Esophagus muscularis mucosa (tissue), 4 donors: ENCODE data around the gene MED25. TPM values are rescaled to one million over a fixed set of nuclear protein-coding genes. Genes with fewer than 3 reads are reported as not detected.

Experiments
- DNase-seq: peaks from one replicate; pipeline ENCODE4 v3.0.0-alpha.2; 2017; ENCODE audit errors: extremely low spot score
- H3K27ac ChIP-seq, 4 donors: fragments of 200-600 bp; sonication (generic); replicated peaks in 1 of 4; 1 replicate in 3 of 4; 2 replicates in 1 of 4; pipeline ENCODE4 v1.5.1; 2016 to 2019; ENCODE audit warnings: mild to moderate bottlenecking in 1 of 4
- H3K27me3 ChIP-seq, 4 donors: fragments of 200-600 bp; sonication (generic); one replicate each; pipeline versions ENCODE4 v1.5.1 to v1.6.0; 2016 to 2019
- H3K36me3 ChIP-seq, 4 donors: fragments of 200-600 bp; sonication (generic); one replicate each; pipeline ENCODE4 v1.5.1; 2016 to 2019
- H3K4me1 ChIP-seq, 4 donors: fragments of 200-600 bp; sonication (generic); one replicate each; pipeline ENCODE4 v1.5.1; 2016 to 2019
- H3K4me3 ChIP-seq, 4 donors: fragments of 200-600 bp; sonication (generic); 1 replicate in 2 of 4; 2 replicates in 2 of 4; pipeline ENCODE4 v1.5.1; 2016 to 2019; ENCODE audit warnings: mild to moderate bottlenecking in 4 of 4, moderate library complexity in 1 of 4
- H3K9me3 ChIP-seq, 4 donors: fragments of 200-600 bp; sonication (generic); 1 replicate in 3 of 4; 2 replicates in 1 of 4; pipeline ENCODE4 v1.5.1; 2016 to 2019
- CTCF ChIP-seq, 3 experiments: fragments of 200-600 bp in 2 of 3; fragments of 450-650 bp in 1 of 3; sonication (generic) in 2 of 3; IDR thresholded peaks; one replicate each; pipeline ENCODE4 v1.5.1; 2017 to 2019; ENCODE audit warnings: antibody characterized with exemption in 3 of 3, mild to moderate bottlenecking in 2 of 3, moderate library complexity in 1 of 3
- EP300 ChIP-seq: sonication (generic); formaldehyde crosslinking; IDR thresholded peaks from one replicate; pipeline ENCODE4 v1.6.1; 2017; ENCODE audit warnings: antibody characterized with exemption
- POLR2A ChIP-seq: fragments of 450-650 bp; IDR thresholded peaks from one replicate; pipeline ENCODE4 v1.6.1; 2017; ENCODE audit warnings: antibody characterized with exemption, moderate library complexity, mild to moderate bottlenecking, low read depth
- POLR2AphosphoS5 ChIP-seq, 2 donors: sonication (generic); formaldehyde crosslinking; IDR thresholded peaks; one replicate each; pipeline ENCODE4 v1.6.1; 2017; ENCODE audit warnings: antibody characterized with exemption in 2 of 2
- WGBS: methylation state at CpG from one replicate; pipeline ENCODE4 v1.1.5; 2018; 5-methylcytosine and 5-hydroxymethylcytosine counted together
- intact Hi-C: fragments of 100-400 bp; cut with DNase I; formaldehyde crosslinking; loops from one replicate; pipeline ENCODE4 v1.15.1; 2023
- total RNA-seq, 4 donors: library from RNA; depleted of rRNA; stranded (reverse); fragments of >200 nt; gene quantifications; one replicate each; pipeline versions ENCODE4 v1.1.0 to v1.2.1, GENCODE V29; 2016

Gene MED25
- total RNA-seq, 4 donors from 2014 or later, result 22.5 to 36.0 (median 34.1) TPM

DNA sequence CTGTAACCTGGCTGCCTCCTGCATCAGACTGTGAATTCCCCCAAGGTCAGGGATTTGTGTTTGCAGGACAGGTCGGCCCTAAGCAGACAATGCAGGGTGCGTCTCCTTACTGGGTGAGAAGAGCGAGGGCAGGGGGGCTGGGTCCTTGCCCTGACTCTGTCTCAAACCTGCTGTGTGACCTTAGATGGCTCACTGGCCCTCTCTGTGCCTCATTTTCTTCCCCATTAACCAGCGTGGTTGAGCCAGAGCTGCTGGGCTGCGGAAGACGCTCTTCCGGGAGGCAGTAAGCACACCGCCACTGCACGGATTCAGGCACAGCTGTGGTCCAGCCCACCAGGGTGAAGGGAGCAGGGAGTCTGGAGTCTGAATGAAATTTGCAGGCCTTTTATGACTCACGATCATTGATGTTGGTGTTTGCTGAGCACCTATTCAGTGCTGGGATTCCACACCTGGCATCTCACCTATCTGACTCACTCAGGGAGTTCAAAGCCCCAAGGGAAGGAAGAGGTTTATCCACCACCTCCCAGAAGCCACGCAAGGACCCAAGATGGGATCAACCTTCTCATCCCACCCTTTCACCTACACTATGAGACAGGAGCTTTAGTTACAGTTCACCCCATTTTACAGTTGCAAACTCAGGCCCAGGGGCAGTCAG is 56.5 kb downstream of the MED25 start:
- peak overlapping the region in 2 of 4 donors; percentile 99 for H3K27ac ChIP-seq
- TF ChIP-seq CTCF (IDR thresholded peaks at IDR 0.05) (no peak), EP300 (no peak), POLR2AphosphoS5 (IDR thresholded peaks at IDR 0.05) (no peak), POLR2A (no peak)
- H3K4me1 ChIP-seq, result peaks cover 33 to 70% (median 51%) of the 10 kb centered on the region in 4 donors
- no peak for DNase-seq
- peaks cover 0 to 47% (median 34%) of the 10 kb centered on the region in 4 donors for H3K36me3 ChIP-seq
- H3K27me3 ChIP-seq, result no peaks in the 10 kb centered on the region
- H3K9me3 ChIP-seq, result no peaks in the 10 kb centered on the region
- 87% methylated on average over 11 of the region's 11 CpGs for WGBS
- no peak overlapping the region for H3K4me3 ChIP-seq
- intact Hi-C loops, result loop anchor here (5.0 kb wide), 1 partner anchor 62 kb away; the partner anchor contains the start of gene FUZ

- no peak for TF ChIP-seq EP300
- no peak for TF ChIP-seq CTCF (IDR thresholded peaks at IDR 0.05)
- no peak for TF ChIP-seq POLR2A
- Histone ChIP-seq H3K27me3 (no peaks in the 10 kb centered on the region), H3K36me3 (peaks cover 3 to 52% (median 39%) of the 10 kb centered on the region in 4 donors), H3K4me3 (peak overlapping the region; percentile 83 to 99 (median 98)), H3K27ac (peak overlapping the region; percentile 97 to 100 (median 99)), H3K4me1 (peaks cover 29 to 65% (median 46%) of the 10 kb centered on the region in 4 donors), H3K9me3 (no peaks in the 10 kb centered on the region)
- no peak for DNase-seq
- 90% methylated on average over 3 of the region's 4 CpGs for WGBS
- intact Hi-C loops, result loop anchor here (5.0 kb wide), 1 partner anchor 63 kb away; the partner anchor contains the start of gene FUZ
Measured at GRCh38 chr19:49875177-49875576, 57.1 kb downstream of the MED25 start.

GRCh38 chr19:49875857-49876421 is 57.9 kb downstream of the MED25 start:
- H3K9me3 ChIP-seq, result no peaks in the 10 kb centered on the region
- H3K27me3 ChIP-seq, result no peaks in the 10 kb centered on the region
- DNase-seq, result no peak
- intact Hi-C loops, result loop anchor here (5.0 kb wide), 1 partner anchor 64 kb away; the partner anchor contains the start of gene FUZ
- peaks cover 27 to 57% (median 42%) of the 10 kb centered on the region in 4 donors for H3K4me1 ChIP-seq
- no peak for TF ChIP-seq CTCF (IDR thresholded peaks at IDR 0.05)
- TF ChIP-seq EP300, result no peak
- no peak for TF ChIP-seq POLR2AphosphoS5 (IDR thresholded peaks at IDR 0.05)
- TF ChIP-seq POLR2A, result no peak
- 2% methylated on average over 10 of the region's 28 CpGs for WGBS
- H3K36me3 ChIP-seq, result peaks cover 10 to 54% (median 46%) of the 10 kb centered on the region in 4 donors
- H3K27ac ChIP-seq, result peak overlapping the region; percentile 97 to 100 (median 99)
- peak overlapping the region; percentile 83 to 99 (median 98) for H3K4me3 ChIP-seq

DNA sequence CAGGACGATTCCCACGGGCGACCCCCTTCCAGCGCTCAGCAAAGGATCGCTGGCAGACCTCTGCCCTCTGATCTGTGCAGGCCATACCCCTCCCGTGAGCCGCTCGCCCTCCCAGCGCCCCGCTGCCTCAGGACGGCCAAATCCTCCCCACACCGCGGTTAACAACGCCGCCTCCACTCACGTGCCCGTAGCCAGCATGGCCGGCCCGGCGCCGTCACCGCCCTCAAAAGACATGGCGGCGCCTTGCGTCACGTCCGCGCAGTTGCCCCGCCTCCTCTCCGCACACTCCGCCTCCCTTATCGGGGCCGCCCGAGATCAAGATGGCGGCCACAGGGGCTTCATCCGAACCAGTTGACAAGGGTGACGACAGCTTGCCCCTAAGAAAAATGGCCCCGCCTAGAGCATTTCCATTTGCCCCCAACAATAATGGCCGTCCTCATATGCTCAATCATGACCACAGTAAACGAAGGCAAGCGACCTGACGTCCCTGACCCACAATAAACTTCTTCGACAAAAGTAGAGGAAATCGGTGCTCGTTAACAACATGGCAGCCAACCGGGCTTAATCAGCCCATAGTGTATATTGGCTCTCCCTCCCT is 58.4 kb downstream of the MED25 start:
- peak; percentile 99 for DNase-seq
- intact Hi-C loops, result loop anchor here (5.0 kb wide), 1 partner anchor 64 kb away; the partner anchor contains the start of gene FUZ
- TF ChIP-seq POLR2A (no peak), POLR2AphosphoS5 (IDR thresholded peaks at IDR 0.05) (peak in 1 of 2 donors; percentile 92)

More for the DNA sequence above, 58.4 kb downstream of the MED25 start:
- under 1% methylated on average over 33 of the region's 46 CpGs for WGBS
- H3K4me1 ChIP-seq, result peaks cover 27 to 55% (median 42%) of the 10 kb centered on the region in 4 donors
- H3K27ac ChIP-seq, result peak overlapping the region; percentile 97 to 100 (median 99)
- H3K27me3 ChIP-seq, result no peaks in the 10 kb centered on the region
- no peaks in the 10 kb centered on the region for H3K9me3 ChIP-seq
- H3K4me3 ChIP-seq, result peak overlapping the region; percentile 83 to 99 (median 98)
- peaks cover 16 to 54% (median 47%) of the 10 kb centered on the region in 4 donors for H3K36me3 ChIP-seq
